ENCODE measurements around the gene ATR.

- no peak for TF ChIP-seq ZNF510 (tag by site-specific recombination; IDR thresholded peaks at IDR 0.05; ENCODE audit: insufficient replicate concordance)
- TF ChIP-seq ZNF449 (tag by site-specific recombination; IDR thresholded peaks at IDR 0.05): no peak
- TF ChIP-seq BCL11A (tag by site-specific recombination; IDR thresholded peaks at IDR 0.05; ENCODE audit: low read depth): no peak
- no peak for TF ChIP-seq ZNF148 (tag by site-specific recombination; IDR thresholded peaks at IDR 0.05; ENCODE audit: borderline replicate concordance)
These were observed 36.5 kb downstream of the ATR start for GRCh38 chr3:142542054-142542453.

Measured in HEK293 (cell line).